Measurements from ENCODE around the gene ZNF45. TPM values are rescaled to one million over a fixed set of nuclear protein-coding genes. Genes with fewer than 3 reads are reported as not detected.

Gene ZNF45
- total RNA-seq, 1 experiment from 2014 or later = 15.2 TPM

- TF ChIP-seq MAX (IDR thresholded peaks at IDR 0.05) (no peak), CEBPB (IDR thresholded peaks at IDR 0.05; ENCODE audit: low read depth) (no peak), FOSL1 (IDR thresholded peaks at IDR 0.05; ENCODE audit: low read depth) (no peak), SIN3A (IDR thresholded peaks at IDR 0.05; ENCODE audit: low read depth) (no peak), JUND (IDR thresholded peaks at IDR 0.05) (no peak)
Measured at GRCh38 chr19:43906774-43907173, 28.3 kb downstream of the ZNF45 start (continued).

- BruUV-seq (replicated peaks) = no TSS peak
- Histone ChIP-seq H4K20me1 (ENCODE audit: insufficient read depth) (no peaks in the 10 kb centered on the region), H3K27me3 (ENCODE audit: insufficient read depth, low read length) (no peaks in the 10 kb centered on the region), H3K9me3 (ENCODE audit: control insufficient read depth in 1 of 2, insufficient read depth in 1 of 2, low read depth in 1 of 2, low read length in 2 of 2) (peaks cover 0 to 8% of the 10 kb centered on the region in 2 experiments; a peak in 2 of 4 replicates), H3K9ac (ENCODE audit: low read length) (no peak overlapping the region), H3K79me2 (ENCODE audit: insufficient read depth, low read length) (no peaks in the 10 kb centered on the region), H3K4me1 (ENCODE audit: control insufficient read depth in 1 of 2, insufficient read depth in 2 of 2, low read length in 2 of 2) (no peaks in the 10 kb centered on the region), H3K4me3 (replicated peaks in 1 of 2; ENCODE audit: low read depth in 1 of 2, low read length in 2 of 2) (no peak overlapping the region), H3K27ac (ENCODE audit: low read depth, low read length) (no peak overlapping the region), H2AFZ (ENCODE audit: low read depth, low read length, poor library complexity, severe bottlenecking) (no peak overlapping the region), H3K9me2 (ENCODE audit: insufficient read depth) (no peaks in the 10 kb centered on the region), H3K36me3 (ENCODE audit: control insufficient read depth in 1 of 2, insufficient read depth in 2 of 2, low read length in 2 of 2) (no peaks in the 10 kb centered on the region), H3K4me2 (ENCODE audit: low read length) (no peak overlapping the region)
- CTCF ChIA-PET = no interaction called here
- RAD21 ChIA-PET (ENCODE audit: low non-redundant PET in 1 of 2, low total read pairs in 2 of 2, uncharacterized antibody in 2 of 2, unreplicated experiment in 2 of 2) = no interaction called here
- DNase-seq (ENCODE audit: low read depth, low spot score) (no peak), ATAC-seq (no peak)
- POLR2A ChIA-PET = no interaction called here
- no peak for TF ChIP-seq ZBTB33 (IDR thresholded peaks at IDR 0.05; ENCODE audit: extremely low read depth, insufficient replicate concordance, low read length)
- no peak for TF ChIP-seq EZH2 (IDR thresholded peaks at IDR 0.05)
- TF ChIP-seq POLR2A (IDR thresholded peaks at IDR 0.05; ENCODE audit: borderline replicate concordance, extremely low read depth, insufficient read depth, insufficient read length) = no peak
- TF ChIP-seq FOSL1 (IDR thresholded peaks at IDR 0.05; ENCODE audit: low read depth) = no peak
- no peak for TF ChIP-seq ZNF274 (IDR thresholded peaks at IDR 0.05; ENCODE audit: low read depth, low read length)
- TF ChIP-seq EGR1 (IDR thresholded peaks at IDR 0.05; ENCODE audit: low read depth) = no peak
- no peak for TF ChIP-seq CTCF (IDR thresholded peaks at IDR 0.05 in 2 of 3, conservative IDR thresholded peaks at IDR 0.05 in 1 of 3; ENCODE audit: borderline replicate concordance in 1 of 3, insufficient read depth in 1 of 3, low read depth in 2 of 3, low read length in 2 of 3)
- no peak for TF ChIP-seq REST (IDR thresholded peaks at IDR 0.05; ENCODE audit: low read depth)
- no peak for TF ChIP-seq MAX (IDR thresholded peaks at IDR 0.05)
- no peak for TF ChIP-seq ZFX (IDR thresholded peaks at IDR 0.05)
- TF ChIP-seq ATF3 (IDR thresholded peaks at IDR 0.05) = no peak
- TF ChIP-seq JUND (IDR thresholded peaks at IDR 0.05) = no peak
- TF ChIP-seq TCF7L2 (IDR thresholded peaks at IDR 0.05; ENCODE audit: borderline replicate concordance, extremely low read depth, insufficient read depth, insufficient read length) = no peak
- TF ChIP-seq CEBPB (IDR thresholded peaks at IDR 0.05; ENCODE audit: low read depth) = no peak
- TF ChIP-seq RAD21 (IDR thresholded peaks at IDR 0.05; ENCODE audit: low read depth) = no peak
- no peak for TF ChIP-seq SP1 (IDR thresholded peaks at IDR 0.05; ENCODE audit: low read depth)
- no peak for TF ChIP-seq SRF (IDR thresholded peaks at IDR 0.05; ENCODE audit: low read depth)
- intact Hi-C loops (cut with micrococcal nuclease) = no loop called here
Measured at GRCh38 chr19:43905897-43906296, 29.2 kb downstream of the ZNF45 start.

Measured in HCT116 (cell line).